NCI-H526 (cell line): ENCODE results near the gene SSBP1.
A peak's percentile ranks its signal among the peaks of the same experiment; 100 is the strongest.

Experiments
- DNase-seq, 2 experiments: peaks; one replicate each; lab custom pipeline; 2025; lab: John Stamatoyannopoulos, UW

The SSBP1 gene

DNA sequence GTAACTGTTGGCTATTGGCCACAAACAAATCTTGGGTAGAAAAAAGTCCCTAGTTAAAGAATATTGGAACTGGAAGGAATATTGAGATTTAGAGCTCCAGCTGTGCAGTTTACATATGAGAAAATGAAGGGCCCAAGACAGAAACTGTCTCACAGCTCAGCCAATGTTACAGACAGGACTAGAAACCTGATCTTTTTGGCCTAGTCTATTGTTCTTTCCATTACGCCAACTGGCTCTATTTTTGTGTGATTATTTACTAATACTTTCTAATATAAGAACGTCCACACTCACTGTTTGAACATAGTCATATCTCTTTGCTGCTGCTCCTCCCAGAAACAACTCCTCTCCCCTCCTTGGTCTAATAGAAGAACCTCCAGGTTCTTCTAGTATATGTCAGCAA lies 28.8 kb upstream of the SSBP1 start:
- no peak for DNase-seq

DNA sequence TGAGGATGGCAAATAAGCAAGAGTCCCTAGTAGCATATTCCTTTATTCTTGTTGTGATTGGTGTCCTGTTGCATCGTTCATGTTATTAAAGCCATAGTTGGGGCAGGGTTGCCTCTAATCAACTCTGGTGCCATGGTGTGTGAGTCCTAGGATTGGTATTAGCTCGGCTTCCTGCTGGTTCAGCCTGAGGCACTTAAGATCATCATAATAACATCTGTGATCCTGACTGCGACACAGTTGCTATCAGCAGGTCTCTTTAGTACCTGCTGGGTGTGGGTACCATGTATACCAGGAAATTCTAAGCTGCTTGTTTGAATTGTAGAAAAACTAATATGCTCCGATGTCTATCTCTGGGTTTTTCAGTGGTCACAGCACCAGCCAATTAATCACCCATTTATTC lies 28.4 kb upstream of the SSBP1 start:
- no peak for DNase-seq

DNA sequence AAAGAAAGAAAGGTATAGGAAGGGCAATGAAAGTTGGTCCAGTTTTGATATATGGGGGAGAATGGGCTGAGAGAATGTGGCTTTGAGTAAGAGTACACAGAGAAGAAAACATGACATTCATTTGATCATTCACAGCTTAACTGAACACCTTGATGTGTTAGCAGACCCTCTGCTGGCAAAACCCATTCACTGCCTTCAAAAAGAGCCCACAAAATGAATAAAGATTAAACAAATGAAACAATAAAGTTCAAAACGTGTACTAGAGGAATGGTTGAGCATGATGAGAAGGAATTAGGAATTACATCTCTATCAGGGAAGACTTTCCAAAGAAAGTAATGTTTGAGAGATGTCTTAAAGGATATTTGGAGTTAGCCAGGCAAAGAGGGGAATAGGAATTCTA lies 27.9 kb upstream of the SSBP1 start:
- no peak for DNase-seq

DNA sequence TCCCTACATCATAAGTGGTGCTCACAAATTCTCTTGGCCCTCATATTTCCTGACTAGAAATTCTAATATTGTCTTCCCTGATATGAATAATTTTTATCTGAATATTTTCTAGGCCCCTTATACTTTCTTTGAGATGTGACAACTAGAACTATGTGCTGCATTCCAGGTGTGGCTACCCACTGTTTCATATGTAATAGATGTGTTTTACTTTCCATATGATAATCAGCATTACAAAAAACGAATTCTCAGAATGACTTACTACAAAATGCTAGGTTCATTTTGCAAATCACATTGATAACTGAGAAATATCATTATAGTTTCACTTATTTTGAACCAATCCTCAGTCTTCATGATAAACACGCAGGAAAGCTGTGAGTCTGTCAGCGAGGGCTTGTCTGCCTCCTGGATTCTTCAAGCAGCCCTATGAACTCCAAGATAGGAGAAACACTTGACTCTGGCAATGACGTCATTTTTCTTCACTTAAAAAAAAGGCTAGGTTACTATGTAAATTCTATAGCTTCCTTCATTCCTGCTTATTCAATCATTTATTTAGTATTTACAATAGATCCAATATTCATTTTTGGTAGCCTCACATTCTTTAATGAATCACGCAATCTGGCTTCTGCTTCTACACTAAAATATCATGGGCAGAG lies 25.4 kb upstream of the SSBP1 start:
- no peak for DNase-seq

DNA sequence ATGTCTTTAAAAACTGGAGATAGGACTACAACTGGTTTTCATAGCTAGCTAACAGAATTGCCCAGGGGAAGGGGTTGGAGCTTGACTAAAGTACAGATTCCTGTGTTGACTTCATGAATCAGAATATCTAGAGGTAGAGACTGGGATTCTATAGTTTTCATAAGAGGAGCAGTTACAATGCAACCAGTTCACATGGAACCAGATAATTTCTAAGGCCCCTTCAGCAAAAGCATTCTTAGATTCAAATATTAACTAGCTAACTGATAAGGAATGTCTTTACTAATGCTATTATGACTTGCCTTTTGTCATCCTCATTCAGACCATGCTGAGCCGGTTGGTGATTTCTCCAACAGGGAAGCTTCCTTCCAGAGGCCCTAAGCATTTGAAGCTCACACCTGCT lies 24.3 kb upstream of the SSBP1 start:
- no peak for DNase-seq

DNA sequence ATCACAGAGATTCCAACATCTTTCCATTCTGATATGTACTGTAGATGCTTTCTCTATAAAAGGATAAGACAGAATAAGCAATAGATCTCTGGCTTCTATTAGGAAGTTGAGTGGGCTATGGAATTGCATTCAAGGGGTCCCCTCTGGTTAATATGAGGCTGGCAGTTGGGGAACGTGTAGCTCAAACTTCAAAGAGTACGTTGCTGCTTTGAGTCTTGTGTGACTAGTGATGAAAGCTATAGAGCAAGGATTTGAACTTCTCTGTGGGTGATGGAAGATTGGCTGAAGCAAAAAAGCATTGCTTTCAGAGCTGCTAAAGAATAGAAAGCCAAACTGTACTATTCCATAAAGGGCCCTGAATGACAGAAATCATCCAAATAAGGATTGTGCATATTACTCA lies 23.6 kb upstream of the SSBP1 start:
- no peak for DNase-seq

DNA sequence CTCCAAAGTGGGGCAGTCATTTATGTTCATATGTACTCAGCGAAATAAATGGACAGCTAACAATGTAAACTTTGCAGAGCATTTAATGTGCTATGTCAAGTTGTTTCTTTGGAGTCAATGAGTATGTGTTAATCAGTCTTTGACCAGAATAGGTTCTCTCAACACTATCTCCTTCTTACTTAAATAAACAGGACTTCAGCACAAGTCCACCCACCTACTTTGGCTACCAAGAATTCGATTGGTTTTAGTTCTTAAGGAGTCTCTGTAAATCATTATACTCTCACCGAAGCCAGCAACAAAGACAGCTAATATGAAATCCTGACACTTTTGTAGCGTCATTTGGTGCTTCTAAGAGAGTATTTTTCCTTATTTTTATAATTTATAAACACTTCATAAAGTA lies 23.1 kb upstream of the SSBP1 start:
- no peak for DNase-seq

DNA sequence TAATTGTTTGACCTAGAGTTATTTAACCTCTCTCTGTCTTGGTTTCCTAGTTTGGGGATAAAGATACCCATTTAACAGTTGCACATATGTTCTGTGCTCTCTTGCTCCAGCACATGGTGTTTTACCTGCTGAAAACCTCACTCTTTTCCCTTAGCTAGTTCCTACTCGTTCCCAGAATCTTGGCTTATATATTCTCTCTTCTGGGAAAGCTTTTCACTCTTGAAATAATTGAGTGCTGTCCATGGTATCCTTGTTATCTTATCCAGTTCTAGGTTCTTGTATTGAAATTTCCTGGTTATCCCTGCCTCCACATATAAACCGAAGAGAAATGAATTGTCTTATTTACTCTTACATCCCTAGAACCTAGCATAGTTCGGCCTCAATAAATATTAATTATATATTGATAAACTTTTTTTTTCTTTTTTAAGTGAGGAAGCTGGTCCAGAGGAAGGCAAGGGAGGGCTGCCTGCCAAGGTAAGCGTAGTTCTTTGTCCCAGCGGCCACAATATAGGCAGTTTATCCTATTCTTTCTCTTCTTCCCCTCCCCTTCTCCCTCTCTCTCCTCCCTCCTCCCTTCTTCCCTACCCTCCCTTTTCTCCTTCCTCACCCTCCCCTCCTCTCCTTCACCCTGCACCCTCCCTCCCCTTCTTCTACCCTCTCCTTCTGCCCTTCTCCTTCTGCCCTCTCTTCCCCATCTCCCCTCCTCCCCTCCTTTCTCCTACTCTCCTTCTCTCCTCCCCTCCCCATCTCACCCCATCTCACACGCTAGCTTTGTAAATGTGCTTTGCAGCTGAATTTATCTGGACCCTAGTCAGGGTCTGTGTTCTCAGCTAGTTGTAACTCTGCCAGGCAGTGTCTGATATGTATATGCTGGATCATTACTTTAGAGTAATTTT lies 22.1 kb upstream of the SSBP1 start:
- DNase-seq: no peak

DNA sequence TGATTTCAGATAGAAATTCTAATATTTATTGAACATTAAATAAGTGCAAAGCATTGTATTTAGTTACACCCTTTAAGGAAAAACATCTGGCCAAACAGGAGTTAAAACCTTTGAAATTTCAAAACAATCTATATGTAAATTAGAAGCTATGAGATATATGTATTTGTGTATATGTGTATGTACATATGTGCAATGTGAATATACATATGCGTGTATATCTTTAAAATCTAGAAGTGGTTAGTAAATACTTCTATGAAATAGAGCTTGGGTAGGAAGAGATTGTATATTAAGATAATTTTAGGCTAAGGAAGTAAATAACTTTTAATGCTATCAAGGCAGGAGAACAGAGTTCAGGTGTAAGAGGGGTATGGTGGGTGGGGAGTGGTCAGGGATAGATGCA lies 20.7 kb upstream of the SSBP1 start:
- peak in 1 of 2 experiments; percentile 34 for DNase-seq

DNA sequence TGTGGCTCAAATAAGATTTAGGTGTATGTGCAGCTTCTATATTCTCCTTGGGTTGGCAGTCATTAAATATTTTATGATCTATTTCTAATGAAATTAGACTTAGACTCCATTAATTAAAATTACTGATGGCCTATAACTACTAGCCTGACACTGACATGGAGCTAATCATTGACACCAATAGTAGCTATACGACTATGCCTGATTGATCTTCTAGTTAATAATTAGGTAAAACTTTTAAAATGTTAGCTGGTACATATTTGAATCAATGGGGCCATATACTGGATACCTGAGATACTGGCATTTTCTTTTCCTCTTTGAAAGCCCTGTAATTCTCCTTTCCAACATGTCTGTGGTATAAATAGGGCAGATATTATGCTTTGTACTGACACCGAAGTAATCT lies 15.6 kb upstream of the SSBP1 start:
- DNase-seq: no peak

DNA sequence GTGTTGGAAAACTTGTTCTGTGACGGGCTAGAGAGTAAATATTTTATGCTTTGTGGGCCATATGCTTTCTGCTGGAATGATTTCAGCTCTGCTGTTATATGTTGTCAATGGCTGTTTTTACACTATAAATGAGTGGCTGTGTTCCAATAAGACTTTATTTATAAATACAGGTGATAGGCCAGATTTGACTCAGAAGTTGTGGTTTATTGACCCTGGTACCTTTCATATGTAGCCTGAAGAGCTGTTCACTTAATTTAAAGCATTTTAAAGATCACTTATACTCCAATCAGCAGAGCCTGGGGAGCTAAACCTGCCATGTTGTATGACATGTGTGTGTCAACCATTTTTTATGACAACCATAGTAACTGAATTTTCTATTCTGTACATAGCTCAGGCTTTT lies 9.1 kb upstream of the SSBP1 start:
- DNase-seq: no peak

DNA sequence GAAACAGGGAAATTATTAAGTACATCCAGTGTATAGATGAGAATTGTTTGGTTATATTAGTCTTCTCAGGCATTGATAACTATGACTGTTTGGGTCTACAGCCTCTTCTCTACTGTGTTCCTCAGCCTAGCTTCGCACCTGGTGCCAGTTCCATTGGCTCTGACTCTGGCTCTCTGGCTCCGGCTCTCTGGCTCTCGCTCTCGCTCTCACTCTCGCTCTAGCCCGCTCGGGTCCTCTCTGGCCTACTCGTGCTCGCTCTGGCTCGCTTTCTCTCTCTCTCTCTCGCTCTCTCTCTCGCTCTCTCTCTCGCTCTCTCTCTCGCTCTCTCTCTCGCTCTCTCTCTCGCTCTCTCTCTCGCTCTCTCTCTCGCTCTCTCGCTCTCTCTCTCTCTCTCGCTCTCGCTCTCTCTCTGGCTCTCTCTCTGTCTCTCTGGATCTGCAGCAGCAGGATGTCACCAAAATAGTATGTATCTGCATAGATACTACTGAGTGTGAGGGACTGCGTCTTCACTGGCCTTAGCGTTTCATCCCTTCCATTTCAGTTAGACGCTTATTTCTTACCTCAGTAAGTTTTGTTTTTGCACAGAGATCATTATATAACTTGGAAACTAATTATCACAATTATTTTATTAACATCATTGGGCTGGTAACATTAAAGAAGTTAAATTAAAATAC lies 6.5 kb upstream of the SSBP1 start:
- no peak for DNase-seq

DNA sequence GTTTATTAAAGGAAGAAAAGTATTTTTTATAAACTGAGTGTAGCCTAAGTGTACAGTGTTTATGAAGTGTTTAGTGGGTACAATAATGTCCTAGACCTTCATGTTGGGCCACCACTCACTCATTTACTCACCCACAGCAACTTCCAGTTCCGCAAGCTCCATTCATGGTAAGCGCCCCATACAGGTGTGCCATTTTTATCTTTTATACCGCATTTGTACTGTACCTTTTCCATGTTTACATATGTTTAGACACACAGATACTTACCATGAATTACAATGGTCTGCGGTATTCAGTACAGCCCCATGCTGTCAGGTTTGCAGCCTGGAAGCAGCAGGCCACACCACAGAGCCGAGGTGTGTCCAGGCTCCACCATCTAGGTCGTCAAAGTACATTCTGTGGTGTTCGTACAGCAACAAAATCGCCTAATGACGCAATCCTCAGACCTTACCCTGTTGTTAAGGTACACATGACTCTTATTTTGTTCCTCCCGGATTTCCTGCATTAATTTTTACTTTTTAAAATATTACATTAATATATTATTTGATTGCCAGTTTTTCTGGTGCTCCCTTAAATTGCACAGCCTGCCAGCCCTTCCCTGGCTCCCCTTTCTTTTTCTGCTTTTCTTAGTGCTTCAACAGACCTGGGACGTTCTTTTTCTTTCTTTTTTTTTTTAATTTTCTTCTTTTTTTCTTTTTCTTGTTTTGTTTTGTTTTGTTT lies 881 bp upstream of the SSBP1 start:
- DNase-seq: peak; percentile 16 to 35

DNA sequence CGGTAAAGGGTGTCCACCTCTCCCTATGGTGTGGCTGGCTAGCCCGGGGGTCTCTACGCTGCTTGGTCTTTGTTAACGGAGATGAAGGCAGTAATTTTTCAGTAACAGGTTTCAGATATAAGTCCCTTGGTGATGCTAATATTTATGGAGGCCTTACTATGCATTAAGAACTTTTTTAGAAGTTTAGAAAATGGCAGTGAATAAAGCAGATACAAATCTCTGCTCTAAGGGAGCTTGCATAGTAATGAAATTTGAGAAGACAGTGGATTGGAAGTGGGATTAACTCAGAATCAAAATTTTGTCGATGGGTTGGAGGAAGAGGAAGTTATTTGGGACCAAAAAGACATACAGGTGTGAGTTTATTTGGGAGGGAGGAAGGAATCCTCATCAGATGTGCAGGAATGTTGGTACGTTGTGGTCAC lies 445 bp downstream of the SSBP1 start:
- DNase-seq: no peak

DNA sequence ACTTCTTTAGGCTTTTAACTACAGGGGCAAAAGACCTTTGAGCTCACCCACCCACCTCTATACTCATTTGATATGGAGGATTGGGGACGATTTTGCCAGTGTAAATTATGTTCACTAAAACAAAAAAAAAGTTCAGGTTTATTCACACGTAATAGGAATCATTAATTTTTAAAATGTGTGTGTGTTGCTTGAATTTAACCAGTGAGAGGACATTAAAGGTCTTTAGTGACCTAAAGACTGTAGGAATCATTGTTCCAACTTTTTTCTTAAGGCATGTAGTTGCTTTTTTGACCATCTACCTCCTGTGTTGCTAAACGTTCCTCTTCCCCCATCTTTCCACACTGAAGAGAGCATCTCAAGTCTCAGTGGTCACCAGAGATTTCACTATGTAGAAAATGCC lies 1.1 kb downstream of the SSBP1 start:
- no peak for DNase-seq

DNA sequence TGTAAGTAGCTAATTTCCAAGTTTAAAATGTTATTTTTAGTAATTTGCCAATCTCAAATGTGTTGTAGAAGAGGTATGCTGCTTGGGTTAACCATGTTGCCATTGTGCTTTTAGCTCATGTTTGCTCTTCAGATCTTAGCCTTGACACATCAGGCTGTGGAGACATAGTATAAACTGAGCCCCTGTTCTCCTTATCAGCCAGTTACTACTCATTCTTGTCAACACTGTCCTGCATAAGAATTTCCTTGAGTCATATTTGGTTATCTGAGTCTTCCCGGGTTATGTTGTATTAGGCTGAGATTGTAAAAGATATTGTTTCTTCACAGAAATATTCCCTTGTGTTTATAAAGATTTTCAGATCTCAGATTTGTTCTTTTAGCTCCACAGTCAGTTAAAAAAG lies 4.1 kb downstream of the SSBP1 start:
- no peak for DNase-seq

DNA sequence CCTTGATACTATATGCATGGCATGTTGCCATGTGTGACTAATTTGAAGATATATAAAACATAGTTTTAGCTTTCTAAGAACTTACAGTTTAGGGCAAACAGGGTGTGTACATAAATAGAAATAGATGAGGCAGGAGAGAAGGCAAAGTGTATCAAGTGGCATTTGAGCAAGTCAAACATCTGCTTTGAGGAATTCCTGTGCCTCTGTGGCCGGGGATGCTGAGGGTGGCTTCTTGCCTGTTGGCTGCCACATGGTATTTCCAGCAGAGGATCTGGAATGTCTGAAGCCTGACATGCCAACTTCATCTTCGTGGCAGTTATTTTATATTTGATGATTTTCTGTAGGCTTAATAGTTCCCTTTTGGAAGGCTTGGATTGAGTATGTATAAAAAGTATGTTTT lies 6.0 kb downstream of the SSBP1 start:
- no peak for DNase-seq

DNA sequence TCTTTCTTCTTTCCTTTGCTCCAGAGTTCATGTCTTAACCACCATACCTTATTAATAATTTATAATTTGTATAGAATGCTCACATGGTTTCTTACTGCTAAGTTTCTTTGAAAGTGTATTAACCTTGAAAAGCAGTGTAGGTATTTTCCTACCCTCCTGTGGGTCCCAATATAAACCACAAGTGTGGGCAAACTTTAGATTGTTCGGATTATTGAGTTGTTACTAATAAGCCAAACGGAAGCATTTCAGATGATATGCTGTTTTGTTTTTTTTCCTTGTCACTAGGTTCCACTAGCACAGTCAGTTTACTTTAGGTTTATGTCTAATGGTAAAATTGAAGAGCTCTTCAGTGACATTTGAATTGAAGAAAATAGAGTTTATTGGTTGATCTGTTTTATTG lies 10.2 kb downstream of the SSBP1 start:
- no peak for DNase-seq

DNA sequence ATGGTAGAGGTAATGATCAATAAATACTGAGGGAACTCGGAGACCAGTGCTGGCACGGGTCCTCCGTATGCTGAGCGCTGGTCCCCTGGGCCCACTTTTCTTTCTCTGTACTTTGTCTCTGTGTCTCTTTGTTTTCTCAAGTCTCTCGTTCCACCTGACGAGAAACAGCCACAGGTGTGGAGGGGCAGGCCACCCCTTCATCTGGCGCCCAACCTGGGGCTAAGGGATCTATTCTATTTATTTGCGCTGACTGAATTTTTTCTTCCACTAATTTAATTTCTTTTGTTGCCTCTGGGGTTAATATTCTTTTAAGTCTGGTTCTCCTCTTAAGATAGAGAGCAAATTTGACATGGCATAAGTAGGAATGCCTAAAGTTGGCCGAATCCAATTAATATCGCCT lies 13.7 kb downstream of the SSBP1 start:
- peak in 1 of 2 experiments; percentile 24 for DNase-seq

DNA sequence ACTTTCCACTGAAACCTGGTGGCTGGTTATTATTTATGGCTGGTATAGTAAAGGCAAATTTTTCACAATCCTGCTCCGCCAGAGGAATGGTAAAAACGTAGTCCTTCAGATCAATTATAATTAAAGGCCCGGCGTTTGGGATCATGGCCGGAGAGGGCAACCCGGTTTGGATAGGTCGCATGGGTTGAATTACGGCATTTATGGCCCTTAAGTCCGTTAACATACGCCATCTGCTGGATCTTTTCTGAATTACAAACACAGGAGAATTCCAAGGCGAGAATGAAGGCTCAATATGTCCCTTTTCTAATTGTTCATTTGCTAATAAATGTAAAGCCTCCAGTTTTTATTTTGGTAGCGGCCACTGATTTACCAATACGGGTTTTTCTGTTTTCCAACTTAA lies 14.5 kb downstream of the SSBP1 start:
- peak in 1 of 2 experiments; percentile 27 for DNase-seq

DNA sequence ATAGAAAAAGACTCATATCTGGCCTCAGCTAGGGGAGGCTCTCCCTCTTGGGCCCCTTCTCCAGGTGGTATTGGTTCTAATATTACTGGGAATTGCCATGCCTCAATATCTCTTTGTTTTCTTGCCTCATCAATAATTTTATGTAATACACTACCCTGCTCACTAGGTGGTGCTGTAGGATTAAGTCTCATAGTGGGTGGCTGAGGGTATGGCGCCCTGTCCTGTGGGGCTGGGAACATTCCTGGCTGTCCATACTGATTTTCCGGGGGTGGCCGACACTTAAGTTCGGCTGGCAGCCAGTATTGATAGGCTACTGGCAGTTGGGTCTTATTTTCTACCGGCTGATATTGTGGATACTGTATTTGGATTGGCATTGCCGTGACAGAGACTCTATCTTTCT lies 16.8 kb downstream of the SSBP1 start:
- peak; percentile 21 to 71 for DNase-seq

DNA sequence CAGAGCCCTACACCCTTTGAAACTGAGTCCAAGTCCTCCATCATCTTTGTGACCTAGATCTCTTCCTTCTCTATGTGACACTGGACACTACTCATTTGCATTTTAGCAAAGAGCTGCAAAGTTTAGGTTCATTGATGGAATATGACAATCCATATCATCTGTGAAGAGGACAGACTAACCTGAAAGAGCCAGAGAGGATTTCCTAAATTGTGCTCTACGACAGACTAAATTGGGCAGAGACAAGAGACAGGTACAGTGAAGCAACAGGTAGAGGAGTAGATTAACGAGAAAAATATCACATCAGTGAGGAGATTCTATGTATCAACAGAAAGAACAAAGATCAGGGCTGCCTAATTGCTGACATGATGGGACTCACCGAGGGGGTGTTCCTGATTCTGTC lies 25.6 kb downstream of the SSBP1 start, which contains the start of gene TAS2R3:
TAS2R3 (plus strand) TSS at position 301 of the 400 bp plus-strand sequence; CDS start at position 363, 62 bp downstream.
- no peak for DNase-seq
